Neural cell (in vitro differentiated cells): ENCODE data around the gene CPA2. TPM values are rescaled to one million over a fixed set of nuclear protein-coding genes. Genes with fewer than 3 reads are reported as not detected.

Experiments
- H2AFZ ChIP-seq: fragments of 200-600, 300-800 bp; sonication (generic), shearing (Covaris generic); 2 replicates; pipeline ENCODE4 v1.6.0; 2014; ENCODE audit warnings: low read depth, mild to moderate bottlenecking, antibody characterized with exemption, low read length, moderate library complexity
- H3F3A ChIP-seq: fragments of 200-600 bp; shearing (Covaris generic); 2 replicates; pipeline ENCODE4 v1.6.1; 2016; ENCODE audit warnings: mild to moderate bottlenecking, moderate library complexity, mixed read lengths, antibody characterized with exemption, low read length; ENCODE audit not compliant: insufficient read depth, poor library complexity, severe bottlenecking
- H3K27ac ChIP-seq: fragments of 200-600, 300-800 bp; sonication (generic), shearing (Covaris generic); 2 replicates; pipeline ENCODE4 v1.5.1; 2014; ENCODE audit warnings: mild to moderate bottlenecking, low read length, moderate library complexity
- H3K27me3 ChIP-seq: fragments of 300-800, 200-600 bp; sonication (generic), shearing (Covaris generic); 2 replicates; pipeline ENCODE4 v1.6.0; 2014; ENCODE audit warnings: mild to moderate bottlenecking, low read depth, low read length, moderate library complexity; ENCODE audit not compliant: insufficient read depth
- H3K36me3 ChIP-seq: fragments of 300-800, 200-600 bp; sonication (generic), shearing (Covaris generic); 2 replicates; pipeline ENCODE4 v1.5.1; 2014; ENCODE audit warnings: mild to moderate bottlenecking, antibody characterized with exemption, low read length, moderate library complexity; ENCODE audit not compliant: insufficient read depth
- H3K4me2 ChIP-seq: fragments of 300-800, 200-600 bp; sonication (generic), shearing (Covaris generic); 2 replicates; pipeline ENCODE4 v1.6.0; 2014; ENCODE audit warnings: mild to moderate bottlenecking, low read length
- H3K4me3 ChIP-seq: fragments of 300-800, 200-600 bp; sonication (generic), shearing (Covaris generic); 2 replicates; pipeline ENCODE4 v1.5.1; 2014; ENCODE audit warnings: mild to moderate bottlenecking, low read length, moderate library complexity
- H3K79me2 ChIP-seq: fragments of 200-600 bp; shearing (Covaris generic); replicated peaks from 2 replicates; pipeline ENCODE4 v1.6.0; 2014; ENCODE audit warnings: mild to moderate bottlenecking, low read length, moderate library complexity; ENCODE audit not compliant: insufficient read depth
- H3K9ac ChIP-seq: fragments of 300-800, 200-600 bp; sonication (generic), shearing (Covaris generic); 2 replicates; pipeline ENCODE4 v1.6.1; 2016; ENCODE audit warnings: mild to moderate bottlenecking, low read length, mixed read lengths
- H3K9me2 ChIP-seq: fragments of 200-600 bp; shearing (Covaris generic); 2 replicates; pipeline ENCODE4 v1.6.1; 2016; ENCODE audit warnings: mild to moderate bottlenecking, low read length, mixed read lengths; ENCODE audit not compliant: insufficient read depth
- H3K9me3 ChIP-seq: fragments of 200-600, 300-800 bp; sonication (generic), shearing (Covaris generic); 2 replicates; pipeline ENCODE4 v1.6.1; 2016; ENCODE audit warnings: mild to moderate bottlenecking, mixed run types, low read length, moderate library complexity, mixed read lengths
- H4K20me1 ChIP-seq: fragments of 200-600 bp; shearing (Covaris generic); 2 replicates; pipeline ENCODE4 v1.6.1; 2016; ENCODE audit warnings: mild to moderate bottlenecking, mixed run types; ENCODE audit not compliant: insufficient read depth
- EP300 ChIP-seq: fragments of 450-650 bp; conservative IDR thresholded peaks from 2 replicates; pipeline ENCODE4 v1.6.1; 2014; ENCODE audit warnings: antibody characterized with exemption, mild to moderate bottlenecking, moderate library complexity; ENCODE audit not compliant: poor library complexity, severe bottlenecking
- EZH2 ChIP-seq: fragments of 200-600, 300-800 bp; shearing (Covaris generic), sonication (generic); IDR thresholded peaks from 2 replicates; pipeline ENCODE4 v1.6.1; 2014; ENCODE audit warnings: antibody characterized with exemption, low read length, borderline replicate concordance, mild to moderate bottlenecking; ENCODE audit not compliant: insufficient read depth, poor library complexity, severe bottlenecking
- MXI1 ChIP-seq: fragments of 450-650 bp; conservative IDR thresholded peaks from 2 replicates; pipeline ENCODE4 v1.6.1; 2014; ENCODE audit warnings: antibody characterized with exemption, mild to moderate bottlenecking; ENCODE audit not compliant: poor library complexity, severe bottlenecking
- POLR2AphosphoS5 ChIP-seq: IDR thresholded peaks from 2 replicates; pipeline ENCODE4 v1.6.1; 2012
- RAD21 ChIP-seq: fragments of 450-650 bp; conservative IDR thresholded peaks from 2 replicates; pipeline ENCODE4 v1.6.1; 2014; ENCODE audit warnings: antibody characterized with exemption, mild to moderate bottlenecking, moderate library complexity
- SMC3 ChIP-seq: fragments of 450-650 bp; conservative IDR thresholded peaks from 2 replicates; pipeline ENCODE4 v1.6.1; 2014; ENCODE audit warnings: antibody characterized with exemption, mild to moderate bottlenecking, moderate library complexity; ENCODE audit not compliant: poor library complexity
- TAF1 ChIP-seq: IDR thresholded peaks from 2 replicates; pipeline ENCODE4 v1.6.1; 2012; ENCODE audit warnings: low read depth
- polyA plus RNA-seq: library from polyadenylated mRNA; depleted of rRNA; stranded (reverse); fragments of >200 nt; gene quantifications from 2 replicates; pipeline ENCODE4 v1.2.3, GENCODE V29; 2014
- TF ChIP-seq, protein P1 (sequence below): fragments of 450-650 bp; IDR thresholded peaks from 2 replicates; pipeline ENCODE4 v1.5.1; 2014; ENCODE audit warnings: antibody characterized with exemption, mild to moderate bottlenecking, moderate library complexity; ENCODE audit not compliant: poor library complexity, severe bottlenecking
- TF ChIP-seq, protein P2 (sequence below): IDR thresholded peaks from 2 replicates; pipeline ENCODE4 v1.6.1; 2012; ENCODE audit warnings: borderline replicate concordance

The CPA2 gene
- polyA plus RNA-seq, 1 donor from 2014 or later = 0.41 TPM

DNA sequence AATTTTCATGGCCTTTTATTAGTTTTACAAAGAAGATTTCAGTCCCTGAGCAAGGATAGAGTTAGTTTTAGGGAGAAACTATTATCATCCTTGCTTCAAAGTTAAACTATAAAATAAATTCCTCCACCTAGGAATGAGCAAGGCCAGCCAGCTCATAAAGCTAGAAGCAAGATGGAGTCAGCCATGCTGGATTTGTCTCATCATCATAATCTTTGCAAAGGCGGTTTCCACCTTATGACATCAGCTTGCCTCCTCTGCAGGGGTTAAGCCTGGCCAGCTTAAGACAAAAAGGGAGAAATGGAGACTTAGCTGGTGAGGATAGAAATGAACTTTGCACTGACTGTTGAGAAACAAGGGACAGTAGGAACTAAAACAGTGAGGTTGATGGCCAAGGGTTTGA is 40.3 kb upstream of the CPA2 start:
- H3K9ac ChIP-seq = no peak overlapping the region
- no peaks in the 10 kb centered on the region for H3F3A ChIP-seq
- H3K36me3 ChIP-seq = no peaks in the 10 kb centered on the region
- no peaks in the 10 kb centered on the region for H4K20me1 ChIP-seq
- no peaks in the 10 kb centered on the region for H3K9me2 ChIP-seq
- no peak overlapping the region for H3K4me2 ChIP-seq
- TF ChIP-seq EZH2 = no peak
- no peak for TF ChIP-seq MXI1
- no peak for TF ChIP-seq RAD21
- no peak for TF ChIP-seq POLR2AphosphoS5
- no peak for TF ChIP-seq SMC3
- TF ChIP-seq, protein P1, sequence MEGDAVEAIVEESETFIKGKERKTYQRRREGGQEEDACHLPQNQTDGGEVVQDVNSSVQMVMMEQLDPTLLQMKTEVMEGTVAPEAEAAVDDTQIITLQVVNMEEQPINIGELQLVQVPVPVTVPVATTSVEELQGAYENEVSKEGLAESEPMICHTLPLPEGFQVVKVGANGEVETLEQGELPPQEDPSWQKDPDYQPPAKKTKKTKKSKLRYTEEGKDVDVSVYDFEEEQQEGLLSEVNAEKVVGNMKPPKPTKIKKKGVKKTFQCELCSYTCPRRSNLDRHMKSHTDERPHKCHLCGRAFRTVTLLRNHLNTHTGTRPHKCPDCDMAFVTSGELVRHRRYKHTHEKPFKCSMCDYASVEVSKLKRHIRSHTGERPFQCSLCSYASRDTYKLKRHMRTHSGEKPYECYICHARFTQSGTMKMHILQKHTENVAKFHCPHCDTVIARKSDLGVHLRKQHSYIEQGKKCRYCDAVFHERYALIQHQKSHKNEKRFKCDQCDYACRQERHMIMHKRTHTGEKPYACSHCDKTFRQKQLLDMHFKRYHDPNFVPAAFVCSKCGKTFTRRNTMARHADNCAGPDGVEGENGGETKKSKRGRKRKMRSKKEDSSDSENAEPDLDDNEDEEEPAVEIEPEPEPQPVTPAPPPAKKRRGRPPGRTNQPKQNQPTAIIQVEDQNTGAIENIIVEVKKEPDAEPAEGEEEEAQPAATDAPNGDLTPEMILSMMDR = no peak
- TF ChIP-seq, protein P2, sequence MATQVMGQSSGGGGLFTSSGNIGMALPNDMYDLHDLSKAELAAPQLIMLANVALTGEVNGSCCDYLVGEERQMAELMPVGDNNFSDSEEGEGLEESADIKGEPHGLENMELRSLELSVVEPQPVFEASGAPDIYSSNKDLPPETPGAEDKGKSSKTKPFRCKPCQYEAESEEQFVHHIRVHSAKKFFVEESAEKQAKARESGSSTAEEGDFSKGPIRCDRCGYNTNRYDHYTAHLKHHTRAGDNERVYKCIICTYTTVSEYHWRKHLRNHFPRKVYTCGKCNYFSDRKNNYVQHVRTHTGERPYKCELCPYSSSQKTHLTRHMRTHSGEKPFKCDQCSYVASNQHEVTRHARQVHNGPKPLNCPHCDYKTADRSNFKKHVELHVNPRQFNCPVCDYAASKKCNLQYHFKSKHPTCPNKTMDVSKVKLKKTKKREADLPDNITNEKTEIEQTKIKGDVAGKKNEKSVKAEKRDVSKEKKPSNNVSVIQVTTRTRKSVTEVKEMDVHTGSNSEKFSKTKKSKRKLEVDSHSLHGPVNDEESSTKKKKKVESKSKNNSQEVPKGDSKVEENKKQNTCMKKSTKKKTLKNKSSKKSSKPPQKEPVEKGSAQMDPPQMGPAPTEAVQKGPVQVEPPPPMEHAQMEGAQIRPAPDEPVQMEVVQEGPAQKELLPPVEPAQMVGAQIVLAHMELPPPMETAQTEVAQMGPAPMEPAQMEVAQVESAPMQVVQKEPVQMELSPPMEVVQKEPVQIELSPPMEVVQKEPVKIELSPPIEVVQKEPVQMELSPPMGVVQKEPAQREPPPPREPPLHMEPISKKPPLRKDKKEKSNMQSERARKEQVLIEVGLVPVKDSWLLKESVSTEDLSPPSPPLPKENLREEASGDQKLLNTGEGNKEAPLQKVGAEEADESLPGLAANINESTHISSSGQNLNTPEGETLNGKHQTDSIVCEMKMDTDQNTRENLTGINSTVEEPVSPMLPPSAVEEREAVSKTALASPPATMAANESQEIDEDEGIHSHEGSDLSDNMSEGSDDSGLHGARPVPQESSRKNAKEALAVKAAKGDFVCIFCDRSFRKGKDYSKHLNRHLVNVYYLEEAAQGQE = no peak
- no peak for TF ChIP-seq TAF1
- no peak for TF ChIP-seq EP300
- no peak overlapping the region for H3K27ac ChIP-seq
- H3K9me3 ChIP-seq = no peaks in the 10 kb centered on the region
- no peak overlapping the region for H2AFZ ChIP-seq
- no peaks in the 10 kb centered on the region for H3K27me3 ChIP-seq
- no peaks in the 10 kb centered on the region for H3K79me2 ChIP-seq
- H3K4me3 ChIP-seq = no peak overlapping the region

DNA sequence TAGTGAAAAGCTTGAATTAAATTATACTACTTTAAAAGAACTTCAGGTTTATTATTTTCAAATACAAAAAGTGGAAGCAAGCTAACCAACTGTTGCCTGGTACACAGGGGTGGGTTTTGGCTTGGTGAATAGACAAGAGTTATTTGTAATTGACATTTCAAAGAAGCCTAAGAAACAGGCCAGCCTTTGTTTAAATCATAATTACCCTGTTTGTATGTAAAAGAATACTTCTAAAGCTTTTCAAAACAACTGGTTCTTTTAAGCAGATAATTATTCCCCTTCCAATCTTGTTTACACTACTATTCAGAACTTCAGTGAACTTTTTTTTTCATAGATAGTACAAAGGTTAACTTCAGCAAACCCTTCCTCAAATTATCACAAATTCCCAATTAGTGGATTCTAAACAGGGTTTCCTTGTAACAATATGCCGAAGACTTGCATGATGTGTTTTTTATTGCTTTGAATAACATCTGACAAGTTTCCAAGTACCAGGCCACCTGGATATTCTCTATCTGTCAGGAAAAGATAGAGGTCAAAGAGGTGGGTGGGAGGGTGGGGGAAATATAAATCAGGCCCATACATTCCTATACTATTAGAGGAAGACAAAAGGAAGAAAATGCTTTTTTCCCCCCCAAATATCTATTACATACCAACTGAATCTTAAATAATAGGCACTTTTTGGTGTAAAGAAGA is 38.6 kb upstream of the CPA2 start:
- Histone ChIP-seq H3K4me2 (no peak overlapping the region), H3K9me3 (no peaks in the 10 kb centered on the region), H3K9me2 (no peaks in the 10 kb centered on the region), H3K79me2 (no peaks in the 10 kb centered on the region), H3F3A (no peaks in the 10 kb centered on the region), H3K9ac (no peak overlapping the region), H3K36me3 (no peaks in the 10 kb centered on the region), H4K20me1 (no peaks in the 10 kb centered on the region), H3K4me3 (no peak overlapping the region), H2AFZ (no peak overlapping the region), H3K27me3 (no peaks in the 10 kb centered on the region), H3K27ac (no peak overlapping the region)
- TF ChIP-seq, protein P1 = no peak
- TF ChIP-seq RAD21 = no peak
- no peak for TF ChIP-seq EP300
- TF ChIP-seq MXI1 = no peak
- no peak for TF ChIP-seq SMC3
- TF ChIP-seq TAF1 = no peak
- no peak for TF ChIP-seq EZH2
- no peak for TF ChIP-seq POLR2AphosphoS5
- TF ChIP-seq, protein P2 = no peak
